ENCODE data around the gene SHFL.

DNA sequence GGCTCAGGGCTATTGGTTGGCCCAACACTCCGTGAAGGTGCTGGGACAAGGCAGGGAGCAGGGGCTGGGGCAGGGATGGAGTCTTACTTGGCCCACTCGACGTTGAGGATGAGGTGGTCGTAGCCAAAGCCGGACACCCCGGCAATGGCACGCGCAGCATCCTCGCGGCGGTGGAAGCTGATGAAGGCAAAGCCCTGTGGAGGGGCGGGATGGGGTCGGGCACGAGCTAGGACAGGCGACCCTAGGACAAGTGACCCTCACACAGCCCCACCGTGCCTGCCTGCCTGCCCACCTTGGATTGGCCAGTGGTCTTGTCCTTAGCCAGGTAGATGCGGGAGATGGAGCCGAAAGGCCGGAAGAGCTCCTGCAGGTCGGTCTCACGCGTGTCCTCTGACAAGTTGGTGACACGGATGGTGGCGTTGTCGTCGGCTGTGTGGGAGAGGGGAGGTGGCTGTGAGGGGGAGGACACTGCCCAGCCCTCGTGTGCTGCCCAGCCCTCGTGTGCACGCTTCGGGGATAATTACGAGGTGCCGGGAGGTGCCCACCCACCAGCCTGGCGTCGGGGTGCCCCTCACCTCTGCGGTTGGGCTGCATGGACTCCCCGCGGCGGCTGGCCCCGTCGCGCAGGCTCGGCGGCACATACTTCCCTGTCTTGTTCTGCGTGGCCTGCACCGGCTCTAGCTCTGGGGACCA, 29.4 kb downstream of the SHFL start:
- TF ChIP-seq, protein P1, sequence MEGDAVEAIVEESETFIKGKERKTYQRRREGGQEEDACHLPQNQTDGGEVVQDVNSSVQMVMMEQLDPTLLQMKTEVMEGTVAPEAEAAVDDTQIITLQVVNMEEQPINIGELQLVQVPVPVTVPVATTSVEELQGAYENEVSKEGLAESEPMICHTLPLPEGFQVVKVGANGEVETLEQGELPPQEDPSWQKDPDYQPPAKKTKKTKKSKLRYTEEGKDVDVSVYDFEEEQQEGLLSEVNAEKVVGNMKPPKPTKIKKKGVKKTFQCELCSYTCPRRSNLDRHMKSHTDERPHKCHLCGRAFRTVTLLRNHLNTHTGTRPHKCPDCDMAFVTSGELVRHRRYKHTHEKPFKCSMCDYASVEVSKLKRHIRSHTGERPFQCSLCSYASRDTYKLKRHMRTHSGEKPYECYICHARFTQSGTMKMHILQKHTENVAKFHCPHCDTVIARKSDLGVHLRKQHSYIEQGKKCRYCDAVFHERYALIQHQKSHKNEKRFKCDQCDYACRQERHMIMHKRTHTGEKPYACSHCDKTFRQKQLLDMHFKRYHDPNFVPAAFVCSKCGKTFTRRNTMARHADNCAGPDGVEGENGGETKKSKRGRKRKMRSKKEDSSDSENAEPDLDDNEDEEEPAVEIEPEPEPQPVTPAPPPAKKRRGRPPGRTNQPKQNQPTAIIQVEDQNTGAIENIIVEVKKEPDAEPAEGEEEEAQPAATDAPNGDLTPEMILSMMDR (IDR thresholded peaks at IDR 0.05): no peak
- TF ChIP-seq EP300 (IDR thresholded peaks at IDR 0.05): no peak
